NCI-H524 treated with DMSO at 0.1 percent for 48 hours (cell line): ENCODE measurements around the gene AKAP13.
"Not testable (repeated sequence)": the region's sequence is repeated elsewhere in the genome, so short reads cannot be mapped to it uniquely, and the experiment has no call there.

Source experiments
- DNase-seq: peaks from one replicate; lab custom pipeline; 2025; lab: John Stamatoyannopoulos, UW

The AKAP13 gene

GRCh38 chr15:85350395-85350794, 30.0 kb upstream of the AKAP13 start:
- DNase-seq: no peak

- DNase-seq: not testable (repeated sequence)
Observed at GRCh38 chr15:85351501-85351900, 28.9 kb upstream of the AKAP13 start.

GRCh38 chr15:85351965-85352364, 28.4 kb upstream of the AKAP13 start:
- DNase-seq: no peak

GRCh38 chr15:85353516-85353915, 26.9 kb upstream of the AKAP13 start:
- DNase-seq: no peak

- no peak for DNase-seq
Observed at GRCh38 chr15:85354461-85354860, 25.9 kb upstream of the AKAP13 start.

- DNase-seq: no peak
Observed at GRCh38 chr15:85354948-85355347, 25.5 kb upstream of the AKAP13 start.

GRCh38 chr15:85356276-85356675, 24.1 kb upstream of the AKAP13 start:
- no peak for DNase-seq

GRCh38 chr15:85361323-85361722, 19.1 kb upstream of the AKAP13 start:
- no peak for DNase-seq

GRCh38 chr15:85362436-85363081, 17.8 kb upstream of the AKAP13 start:
- no peak for DNase-seq

GRCh38 chr15:85365980-85366379, 14.4 kb upstream of the AKAP13 start:
- no peak for DNase-seq

- DNase-seq: no peak
Observed at GRCh38 chr15:85367741-85368140, 12.7 kb upstream of the AKAP13 start.

GRCh38 chr15:85374831-85375230, 5.6 kb upstream of the AKAP13 start:
- DNase-seq: peak; percentile 21

GRCh38 chr15:85377269-85377668, 3.1 kb upstream of the AKAP13 start:
- DNase-seq: no peak

GRCh38 chr15:85377986-85378385, 2.4 kb upstream of the AKAP13 start:
- no peak for DNase-seq

GRCh38 chr15:85379403-85380131, 836 bp upstream of the AKAP13 start:
- no peak for DNase-seq

GRCh38 chr15:85380812-85381642, 624 bp downstream of the AKAP13 start:
- DNase-seq: no peak

GRCh38 chr15:85381850-85382751, 1.7 kb downstream of the AKAP13 start:
- DNase-seq: no peak

GRCh38 chr15:85382942-85383341, 2.5 kb downstream of the AKAP13 start:
- no peak for DNase-seq

GRCh38 chr15:85383470-85384148, 3.2 kb downstream of the AKAP13 start:
- no peak for DNase-seq

GRCh38 chr15:85386261-85386660, 5.9 kb downstream of the AKAP13 start:
- DNase-seq: no peak
